ENCODE results near the gene TSPEAR.

TSPEAR gene

GRCh38 chr21:44599264-44600029 lies 111.9 kb downstream of the TSPEAR start:
- DNase-seq (ENCODE audit: extremely low read depth, insufficient read length), result no peak
- TF ChIP-seq CTCF (IDR thresholded peaks at IDR 0.05; ENCODE audit: insufficient read depth, low read length, poor library complexity, severe bottlenecking), result no peak
- Histone ChIP-seq H3K36me3 (ENCODE audit: control insufficient read depth, insufficient read depth, low read length) (no peaks in the 10 kb centered on the region), H3K27me3 (replicated peaks; ENCODE audit: control insufficient read depth, insufficient read depth, low read length) (no peaks in the 10 kb centered on the region), H3K4me3 (replicated peaks; ENCODE audit: low read depth, low read length) (no peak overlapping the region)

GRCh38 chr21:44598061-44598460 lies 113.3 kb downstream of the TSPEAR start:
- no peak for TF ChIP-seq CTCF (IDR thresholded peaks at IDR 0.05; ENCODE audit: insufficient read depth, low read length, poor library complexity, severe bottlenecking)
- Histone ChIP-seq H3K36me3 (ENCODE audit: control insufficient read depth, insufficient read depth, low read length) (no peaks in the 10 kb centered on the region), H3K4me3 (replicated peaks; ENCODE audit: low read depth, low read length) (no peak overlapping the region), H3K27me3 (replicated peaks; ENCODE audit: control insufficient read depth, insufficient read depth, low read length) (no peaks in the 10 kb centered on the region)
- DNase-seq (ENCODE audit: extremely low read depth, insufficient read length), result no peak

- Histone ChIP-seq H3K27me3 (replicated peaks; ENCODE audit: control insufficient read depth, insufficient read depth, low read length) (no peaks in the 10 kb centered on the region), H3K4me3 (replicated peaks; ENCODE audit: low read depth, low read length) (no peak overlapping the region), H3K36me3 (ENCODE audit: control insufficient read depth, insufficient read depth, low read length) (no peaks in the 10 kb centered on the region)
- no peak for TF ChIP-seq CTCF (IDR thresholded peaks at IDR 0.05; ENCODE audit: insufficient read depth, low read length, poor library complexity, severe bottlenecking)
- no peak for DNase-seq (ENCODE audit: extremely low read depth, insufficient read length)
These were observed 115.2 kb downstream of the TSPEAR start for GRCh38 chr21:44596068-44596725.

GRCh38 chr21:44595524-44595923 lies 115.8 kb downstream of the TSPEAR start:
- H3K4me3 ChIP-seq (replicated peaks; ENCODE audit: low read depth, low read length), result no peak overlapping the region
- TF ChIP-seq CTCF (IDR thresholded peaks at IDR 0.05; ENCODE audit: insufficient read depth, low read length, poor library complexity, severe bottlenecking), result no peak
- DNase-seq (ENCODE audit: extremely low read depth, insufficient read length), result no peak
- H3K36me3 ChIP-seq (ENCODE audit: control insufficient read depth, insufficient read depth, low read length), result no peaks in the 10 kb centered on the region
- no peaks in the 10 kb centered on the region for H3K27me3 ChIP-seq (replicated peaks; ENCODE audit: control insufficient read depth, insufficient read depth, low read length)

- no peaks in the 10 kb centered on the region for H3K36me3 ChIP-seq (ENCODE audit: control insufficient read depth, insufficient read depth, low read length)
- DNase-seq (ENCODE audit: extremely low read depth, insufficient read length), result no peak
- no peaks in the 10 kb centered on the region for H3K27me3 ChIP-seq (replicated peaks; ENCODE audit: control insufficient read depth, insufficient read depth, low read length)
- no peak for TF ChIP-seq CTCF (IDR thresholded peaks at IDR 0.05; ENCODE audit: insufficient read depth, low read length, poor library complexity, severe bottlenecking)
- H3K4me3 ChIP-seq (replicated peaks; ENCODE audit: low read depth, low read length), result no peak overlapping the region
These were observed 116.9 kb downstream of the TSPEAR start for GRCh38 chr21:44594406-44594916.

All from GM06990 (cell line).